SH-SY5Y (cell line): ENCODE data around the gene CCND2.

Experiments used
- GATA2 ChIP-seq: IDR thresholded peaks from 2 replicates; pipeline ENCODE4 v1.6.1; 2011; ENCODE audit warnings: mild to moderate bottlenecking, low read depth, low read length
- GATA3 ChIP-seq: IDR thresholded peaks from 2 replicates; pipeline ENCODE4 v1.6.1; 2011; ENCODE audit warnings: low read depth, mild to moderate bottlenecking, low read length, moderate library complexity

The CCND2 gene

DNA sequence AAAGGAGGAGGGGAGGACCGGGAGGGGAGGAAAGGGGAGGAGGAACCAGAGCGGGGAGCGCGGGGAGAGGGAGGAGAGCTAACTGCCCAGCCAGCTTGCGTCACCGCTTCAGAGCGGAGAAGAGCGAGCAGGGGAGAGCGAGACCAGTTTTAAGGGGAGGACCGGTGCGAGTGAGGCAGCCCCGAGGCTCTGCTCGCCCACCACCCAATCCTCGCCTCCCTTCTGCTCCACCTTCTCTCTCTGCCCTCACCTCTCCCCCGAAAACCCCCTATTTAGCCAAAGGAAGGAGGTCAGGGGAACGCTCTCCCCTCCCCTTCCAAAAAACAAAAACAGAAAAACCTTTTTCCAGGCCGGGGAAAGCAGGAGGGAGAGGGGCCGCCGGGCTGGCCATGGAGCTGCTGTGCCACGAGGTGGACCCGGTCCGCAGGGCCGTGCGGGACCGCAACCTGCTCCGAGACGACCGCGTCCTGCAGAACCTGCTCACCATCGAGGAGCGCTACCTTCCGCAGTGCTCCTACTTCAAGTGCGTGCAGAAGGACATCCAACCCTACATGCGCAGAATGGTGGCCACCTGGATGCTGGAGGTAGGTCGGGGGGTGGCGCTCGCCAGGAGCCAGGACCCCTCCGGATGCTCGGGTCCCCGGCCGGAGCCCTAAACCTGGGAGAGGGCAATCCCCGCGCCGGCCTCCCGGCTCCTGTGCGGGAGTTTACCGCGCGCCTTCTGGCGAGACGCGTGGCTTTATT, at the start of gene CCND2:
CCND2 (plus strand) TSS at position 111 of the 744 bp plus-strand sequence; CDS start at position 390, 279 bp downstream.
- TF ChIP-seq GATA2 (no peak), GATA3 (no peak)

DNA sequence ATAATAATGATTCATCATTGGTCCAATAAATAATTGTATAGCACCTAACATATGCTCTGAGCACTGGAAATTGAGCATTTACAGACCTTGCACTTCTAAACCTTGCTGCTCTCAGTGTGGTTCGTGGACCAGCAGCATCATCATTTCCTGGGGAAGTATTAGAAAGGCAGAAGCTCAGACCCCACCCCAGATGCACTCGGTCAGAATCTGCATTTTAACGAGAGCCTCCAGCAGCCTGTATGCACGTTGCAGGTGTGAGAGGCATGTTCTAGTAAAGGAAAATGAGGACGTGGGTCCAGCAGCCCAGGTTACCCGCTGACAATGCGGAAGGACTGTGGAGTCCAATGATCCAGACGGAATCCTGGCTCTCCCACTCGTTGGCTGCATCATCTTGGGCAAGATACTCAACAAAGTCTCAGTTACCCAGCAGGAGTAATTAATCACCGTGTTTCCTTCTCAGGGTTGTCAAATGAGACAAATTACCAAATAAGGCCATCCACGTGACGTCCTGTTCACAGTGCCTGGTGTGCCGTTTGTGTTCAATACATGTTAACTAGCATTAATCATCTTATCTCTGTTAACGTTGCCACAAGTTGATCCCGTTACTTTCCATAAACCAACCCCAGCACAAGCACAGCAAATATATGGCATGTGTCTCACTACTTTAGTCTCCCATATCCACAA, 49.2 kb upstream of the CCND2 start:
- no peak for TF ChIP-seq GATA2

DNA sequence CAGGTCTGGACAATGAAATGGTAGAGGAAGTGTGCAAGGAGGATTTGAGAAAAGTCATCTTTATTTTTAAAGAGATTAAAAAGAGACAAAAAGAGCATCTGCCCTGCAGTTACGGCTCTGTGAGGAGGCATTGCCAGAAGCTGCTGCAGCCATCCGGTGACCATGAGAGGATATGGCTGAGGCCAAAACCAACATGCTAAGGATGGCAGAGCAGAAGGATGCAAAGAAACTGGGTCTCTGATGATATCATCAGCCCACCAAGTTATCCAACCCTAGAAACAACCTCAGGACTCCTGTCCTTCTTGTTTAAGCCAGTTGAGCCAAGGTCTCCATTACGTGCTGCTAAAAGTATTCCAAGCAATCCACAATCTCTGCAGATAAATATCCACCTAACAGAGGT, 48.0 kb upstream of the CCND2 start:
- no peak for TF ChIP-seq GATA2
- TF ChIP-seq GATA3: no peak

- TF ChIP-seq GATA2 (no peak), GATA3 (no peak)
Measured at GRCh38 chr12:4227046-4227445, 46.5 kb upstream of the CCND2 start.

- TF ChIP-seq GATA2 (no peak), GATA3 (no peak)
Measured at GRCh38 chr12:4228122-4228580, 45.4 kb upstream of the CCND2 start.

DNA sequence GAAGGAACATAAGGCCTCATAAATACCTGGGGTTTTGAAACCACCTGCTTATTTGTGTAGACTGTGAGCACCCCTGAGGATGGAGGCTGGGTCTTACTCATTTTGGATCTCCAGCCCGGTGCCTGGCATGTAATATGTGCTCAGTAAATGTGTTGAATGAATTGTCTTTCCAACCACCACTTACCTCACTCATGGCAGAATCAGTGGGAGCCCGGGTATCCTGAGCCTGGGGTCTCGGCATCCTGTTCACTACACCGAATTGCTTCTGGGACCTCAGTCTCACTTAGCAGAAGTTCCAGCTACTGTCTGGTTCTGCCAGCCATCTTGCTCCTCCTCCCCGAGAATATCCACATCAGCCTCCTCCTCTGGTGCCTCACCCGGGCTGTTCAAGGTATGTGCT, 43.0 kb upstream of the CCND2 start:
- no peak for TF ChIP-seq GATA2
- TF ChIP-seq GATA3: no peak

GRCh38 chr12:4238577-4238976, 35.0 kb upstream of the CCND2 start:
- TF ChIP-seq GATA2: no peak
- no peak for TF ChIP-seq GATA3

GRCh38 chr12:4239746-4240145, 33.8 kb upstream of the CCND2 start:
- TF ChIP-seq GATA2 (no peak), GATA3 (no peak)

DNA sequence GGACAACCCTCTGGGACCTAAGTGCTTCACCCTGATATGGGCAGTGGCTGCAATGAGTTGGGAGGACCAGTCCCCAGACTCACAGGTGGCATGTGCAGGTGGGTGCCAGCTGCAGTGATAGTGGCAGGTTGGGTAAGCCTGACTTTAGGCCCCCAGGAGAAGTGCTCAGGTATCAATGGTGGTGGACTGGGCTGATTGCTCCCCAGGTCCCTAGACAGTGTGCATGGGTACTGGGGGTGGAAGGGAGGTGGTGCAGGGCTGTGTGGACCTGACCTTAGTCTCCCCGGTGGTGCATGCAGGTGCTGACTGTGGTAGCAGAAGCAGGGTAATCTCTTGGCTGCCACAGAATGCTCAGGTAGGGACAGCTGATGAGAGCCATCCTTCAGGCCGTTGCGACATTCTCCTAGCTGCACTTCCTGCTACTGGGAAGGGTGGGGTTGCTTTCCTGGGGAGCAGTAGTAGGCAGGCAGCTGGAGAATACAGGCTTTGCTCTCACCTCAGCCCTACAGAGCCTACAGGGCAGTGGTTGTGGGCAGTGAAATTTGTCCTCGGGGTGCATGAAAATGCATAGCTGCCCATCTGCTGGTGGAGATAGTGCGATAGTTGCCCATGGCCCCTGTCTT, 33.3 kb upstream of the CCND2 start:
- TF ChIP-seq GATA2 (no peak), GATA3 (no peak)

DNA sequence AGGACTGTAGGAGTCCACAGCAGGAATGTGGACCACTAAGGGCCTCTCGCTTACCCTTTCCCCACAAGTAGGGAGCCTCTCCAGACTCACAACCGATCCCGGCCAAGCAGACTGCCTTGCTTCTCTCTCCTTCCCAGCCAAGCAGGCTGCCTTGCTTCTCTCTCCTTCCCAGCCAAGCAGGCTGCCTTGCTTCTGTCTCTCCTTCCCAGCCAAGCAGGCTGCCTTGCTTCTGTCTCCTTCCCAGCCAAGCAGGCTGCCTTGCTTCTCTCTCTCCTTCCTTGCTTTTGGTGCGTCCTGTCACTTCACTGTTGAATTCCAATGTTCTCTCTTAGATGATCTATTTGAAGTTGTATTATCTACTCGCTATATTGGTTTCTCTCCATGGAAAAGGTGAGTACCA, 32.6 kb upstream of the CCND2 start:
- TF ChIP-seq GATA3: no peak

DNA sequence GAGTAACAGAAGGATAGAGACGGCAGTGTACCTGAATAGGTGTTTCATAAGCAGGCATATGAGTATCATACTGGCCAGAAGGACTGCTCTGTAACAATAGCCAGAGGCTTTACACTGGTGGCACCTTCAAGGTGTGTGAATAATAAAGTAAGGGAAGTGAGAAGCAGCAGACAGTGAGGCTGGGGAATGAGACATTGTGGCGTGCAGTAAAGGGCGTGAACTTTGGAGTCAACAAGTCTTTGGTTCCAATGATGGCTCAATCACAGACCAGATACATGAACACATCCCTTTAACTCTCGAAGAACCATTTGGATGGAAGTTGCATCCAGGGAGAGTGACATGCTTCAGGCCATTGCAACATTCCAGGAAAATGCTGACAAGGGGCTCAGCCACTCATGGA, 32.0 kb upstream of the CCND2 start:
- no peak for TF ChIP-seq GATA2

DNA sequence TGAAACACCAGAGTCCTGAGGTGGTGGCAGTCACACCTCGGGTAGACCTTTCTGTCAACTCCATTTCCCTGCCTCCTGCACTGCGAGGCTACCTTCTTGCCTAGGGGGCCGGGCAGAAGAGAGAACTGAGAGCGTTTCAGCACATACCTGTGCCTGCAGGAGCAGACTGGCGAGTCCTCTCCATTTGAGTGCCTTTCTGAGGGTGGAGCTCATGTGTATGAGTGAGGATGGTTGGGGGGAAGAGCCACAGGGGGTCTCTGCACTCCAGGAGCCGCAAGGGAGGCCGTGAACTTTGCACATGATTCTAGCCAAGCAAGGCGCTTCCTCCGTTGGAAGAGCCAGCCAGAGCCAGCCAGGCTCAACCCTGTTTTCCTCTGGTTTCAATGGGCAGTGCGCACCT, 31.0 kb upstream of the CCND2 start:
- TF ChIP-seq GATA3 (no peak), GATA2 (no peak)

- TF ChIP-seq GATA3 (no peak), GATA2 (no peak)
Measured at GRCh38 chr12:4243091-4243490, 30.5 kb upstream of the CCND2 start.

DNA sequence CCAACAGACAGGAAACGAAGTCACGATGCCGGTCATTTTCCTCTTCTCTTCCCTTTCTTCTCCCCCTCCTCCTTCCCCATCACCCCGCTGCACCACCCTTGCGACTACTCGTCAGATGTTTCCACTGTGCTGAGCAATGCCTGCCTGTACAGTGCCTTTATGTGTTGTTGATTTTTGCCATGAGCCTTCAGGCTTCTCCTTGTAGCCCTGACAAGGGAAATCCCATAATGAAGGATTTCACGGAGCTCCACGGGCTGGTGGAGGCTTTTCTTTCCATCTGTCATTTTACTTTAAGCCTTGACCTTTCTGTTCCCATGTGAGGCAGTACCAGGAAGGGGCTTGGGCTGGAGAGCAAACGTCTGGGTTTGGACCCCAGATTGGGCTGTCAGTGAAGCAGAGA, 28.7 kb upstream of the CCND2 start:
- TF ChIP-seq GATA2 (no peak), GATA3 (no peak)

DNA sequence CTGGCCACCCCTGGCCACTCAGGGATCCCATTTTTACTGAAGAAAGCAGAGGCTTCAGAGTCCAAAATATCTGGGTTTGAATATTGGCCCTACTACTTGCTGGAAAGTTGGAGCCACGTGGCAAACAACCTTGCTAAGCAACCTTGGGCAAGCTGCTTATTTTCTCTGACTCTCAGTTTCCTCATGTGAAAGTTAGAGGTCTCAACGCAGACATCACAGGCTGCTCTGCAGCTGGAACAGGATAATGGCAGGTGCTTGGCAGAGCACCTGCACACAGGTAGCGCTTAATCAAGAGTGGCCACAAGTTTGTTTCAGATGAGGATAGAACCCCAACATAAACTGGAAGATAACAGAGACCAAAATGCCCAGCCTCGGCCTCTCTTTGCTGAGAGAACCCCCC, 28.1 kb upstream of the CCND2 start:
- no peak for TF ChIP-seq GATA3
- TF ChIP-seq GATA2: no peak
